T-helper 22 cell (primary cell): ENCODE results near the gene CLNS1A.
"Not testable (repeated sequence)": the region's sequence is repeated elsewhere in the genome, so short reads cannot be mapped to it uniquely, and the experiment has no call there.

Experiments used
- DNase-seq: peaks from one replicate; pipeline ENCODE4 v3.0.0-alpha.2; 2020; ENCODE audit warnings: low read depth

CLNS1A gene, protein sequence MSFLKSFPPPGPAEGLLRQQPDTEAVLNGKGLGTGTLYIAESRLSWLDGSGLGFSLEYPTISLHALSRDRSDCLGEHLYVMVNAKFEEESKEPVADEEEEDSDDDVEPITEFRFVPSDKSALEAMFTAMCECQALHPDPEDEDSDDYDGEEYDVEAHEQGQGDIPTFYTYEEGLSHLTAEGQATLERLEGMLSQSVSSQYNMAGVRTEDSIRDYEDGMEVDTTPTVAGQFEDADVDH

DNA sequence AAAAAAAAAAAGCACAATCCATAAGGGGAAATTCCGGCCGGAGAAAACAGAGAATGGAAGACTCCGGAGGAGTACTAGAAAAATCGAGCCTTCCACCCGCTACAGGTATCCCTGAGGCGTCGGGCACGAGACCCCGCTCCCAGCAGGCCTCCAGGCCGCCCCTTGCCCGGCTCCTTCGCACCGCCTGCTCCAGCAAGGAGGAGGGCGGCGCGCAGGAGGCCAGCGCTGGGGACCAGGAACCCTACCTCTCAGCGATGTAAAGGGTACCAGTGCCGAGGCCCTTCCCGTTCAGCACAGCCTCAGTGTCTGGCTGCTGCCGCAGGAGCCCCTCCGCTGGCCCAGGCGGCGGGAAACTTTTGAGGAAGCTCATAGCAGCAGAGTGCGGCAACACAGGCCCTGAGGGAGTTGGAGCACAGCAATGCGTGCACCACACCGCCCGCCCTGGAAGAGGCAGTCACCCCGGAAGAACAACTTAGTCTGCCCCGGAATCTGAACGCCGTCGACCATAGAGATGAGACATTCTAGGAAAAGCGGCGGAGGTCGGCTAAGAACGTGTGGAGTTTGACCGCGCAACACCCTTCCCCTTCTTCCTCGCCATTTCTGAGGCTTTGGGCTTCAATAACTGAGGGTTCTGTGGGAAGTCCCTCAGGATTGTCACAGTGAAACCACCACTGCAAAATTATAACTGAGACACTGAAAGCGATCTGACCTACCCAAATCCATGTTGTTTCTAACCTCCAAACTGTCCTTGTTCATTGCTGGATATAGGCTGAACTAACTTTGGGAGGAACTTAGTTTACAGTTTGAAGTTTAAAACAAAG, at the start of gene CLNS1A:
CLNS1A (minus strand) TSS at position 450 of the 821 bp plus-strand sequence; CDS start at position 370, 80 bp downstream.
- DNase-seq = peak; percentile 56

GRCh38 chr11:77687088-77687487, 49.5 kb upstream of the CLNS1A start:
- DNase-seq = no peak

- DNase-seq = no peak
Observed at GRCh38 chr11:77677138-77677537, 39.5 kb upstream of the CLNS1A start.

DNA sequence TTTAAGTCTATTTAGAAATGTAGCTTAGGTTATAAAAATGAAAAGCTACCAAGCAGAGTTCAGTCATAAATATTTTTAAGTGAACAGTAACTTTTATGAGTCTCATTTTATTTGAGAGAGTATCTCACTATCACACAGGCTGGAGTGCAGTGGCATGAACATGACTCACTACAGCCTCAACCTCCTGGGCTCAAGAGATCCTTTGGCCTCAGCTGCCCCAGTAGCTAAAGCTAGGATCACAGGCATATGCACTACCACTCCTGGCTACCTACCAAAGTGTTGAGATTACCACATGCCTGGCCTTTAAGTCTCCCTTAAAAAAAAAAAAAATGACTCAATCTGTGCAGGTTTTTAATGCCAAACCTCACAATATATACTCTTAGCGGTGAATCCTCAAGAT, 34.7 kb upstream of the CLNS1A start:
- no peak for DNase-seq

- no peak for DNase-seq
Observed at GRCh38 chr11:77669848-77670511, 32.4 kb upstream of the CLNS1A start.

DNA sequence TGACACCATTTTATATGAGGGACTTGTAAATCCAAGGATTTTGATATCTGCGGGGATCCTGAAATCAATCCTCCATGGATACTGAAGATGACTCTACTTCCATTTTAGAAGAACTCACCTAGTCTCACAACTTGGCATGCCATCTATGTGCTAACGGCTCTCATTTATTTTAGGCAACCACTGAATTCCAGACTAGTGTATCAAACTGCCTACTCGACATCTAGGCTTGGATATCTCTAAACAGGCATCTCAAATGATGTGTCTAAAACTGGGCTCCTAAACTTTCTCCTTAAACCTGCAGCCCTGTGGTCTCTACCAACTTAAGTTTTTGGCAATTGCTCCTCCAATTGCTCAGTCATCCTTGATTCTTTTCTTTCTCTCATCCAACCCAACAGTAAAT, 31.2 kb upstream of the CLNS1A start:
- no peak for DNase-seq

- no peak for DNase-seq
Observed at GRCh38 chr11:77665240-77665965, 27.8 kb upstream of the CLNS1A start.

- no peak for DNase-seq
Observed at GRCh38 chr11:77661670-77662069, 24.1 kb upstream of the CLNS1A start.

DNA sequence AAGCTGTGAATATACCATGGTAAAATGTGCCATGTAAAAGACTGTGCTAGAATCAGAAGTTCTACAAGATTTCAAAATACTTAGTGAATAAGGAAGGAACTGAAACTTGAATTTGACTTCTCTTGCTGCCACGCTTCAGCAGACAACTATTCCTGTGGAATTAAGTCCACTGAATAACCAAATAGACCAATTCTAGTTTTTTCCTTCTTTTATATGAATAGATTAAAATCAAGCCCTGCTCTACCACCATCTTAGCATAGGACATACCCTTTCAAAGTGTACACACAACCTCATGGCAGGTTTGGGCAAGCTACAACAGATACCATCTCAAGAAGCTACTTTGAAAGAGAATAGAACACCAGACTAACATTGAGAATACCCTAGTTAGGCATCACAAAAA, 23.4 kb upstream of the CLNS1A start:
- DNase-seq = no peak

DNA sequence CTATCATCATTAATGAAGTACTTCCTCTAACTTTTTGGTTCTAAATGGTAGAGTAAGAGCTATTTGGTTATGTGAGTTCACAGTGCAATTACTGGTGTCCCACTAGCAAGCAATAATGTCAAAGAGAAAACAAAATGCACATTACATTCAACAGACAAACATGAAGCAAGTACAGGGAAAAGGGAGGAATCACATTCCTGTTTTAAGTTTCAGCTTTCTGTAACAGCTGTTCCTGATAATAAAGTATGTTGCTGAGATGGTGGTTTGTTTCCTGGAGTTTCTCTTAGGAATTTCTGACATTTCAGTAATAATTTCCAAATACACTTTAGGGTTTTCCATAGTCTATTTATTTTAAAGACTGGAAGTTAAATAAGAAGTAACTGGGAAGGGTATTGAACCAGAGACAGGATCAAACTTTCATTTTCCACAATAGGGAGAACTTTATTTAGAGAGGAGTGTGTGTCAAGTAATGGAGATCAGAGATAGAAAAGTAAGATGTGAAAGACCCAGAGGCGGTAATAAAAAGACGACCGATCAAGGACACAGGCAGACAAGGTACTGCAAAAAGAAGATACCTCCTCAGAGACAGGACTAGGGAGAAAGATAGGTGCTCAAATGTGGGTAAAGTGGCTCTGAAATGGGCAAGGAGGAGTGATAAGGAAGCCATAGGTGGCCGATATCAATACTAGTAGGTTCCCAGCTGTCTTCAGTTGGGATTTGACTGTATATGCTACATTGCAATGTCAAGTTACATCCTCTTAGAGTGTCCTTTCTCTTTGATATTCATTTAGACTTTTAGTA, 20.8 kb upstream of the CLNS1A start:
- DNase-seq = no peak

GRCh38 chr11:77656362-77656761, 18.8 kb upstream of the CLNS1A start:
- no peak for DNase-seq

DNA sequence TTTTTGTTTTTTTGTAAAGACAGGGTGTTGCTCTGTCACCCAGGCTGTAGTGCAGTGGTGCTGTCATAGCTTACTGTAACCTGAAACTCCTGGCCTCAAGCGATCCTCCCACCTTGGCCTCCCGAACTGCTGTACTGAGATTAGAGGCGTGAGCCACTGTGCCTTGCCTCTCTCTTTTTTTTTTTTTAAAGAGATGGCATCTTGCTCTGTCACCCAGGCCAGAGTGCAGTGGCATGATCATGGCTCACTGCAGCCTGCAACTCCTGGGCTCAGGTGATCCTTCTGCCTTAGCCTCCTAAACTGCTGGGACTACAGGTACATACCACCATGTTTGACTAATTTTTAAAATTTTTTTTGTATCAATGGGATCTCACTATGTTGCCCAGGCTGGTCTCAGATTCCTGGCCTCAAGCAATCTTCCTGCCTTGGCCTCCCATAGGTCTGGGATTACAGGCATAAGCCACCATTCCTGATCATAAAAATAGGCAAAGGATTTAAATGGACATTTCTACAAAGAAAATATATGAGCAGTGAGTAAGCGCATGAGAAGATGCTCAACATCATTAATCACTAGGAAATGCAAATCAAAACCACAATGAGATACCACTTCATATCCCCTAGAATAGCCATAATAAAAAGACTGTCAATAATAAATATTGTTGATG, 17.3 kb upstream of the CLNS1A start:
- DNase-seq = no peak

GRCh38 chr11:77650123-77650522, 12.5 kb upstream of the CLNS1A start:
- no peak for DNase-seq

DNA sequence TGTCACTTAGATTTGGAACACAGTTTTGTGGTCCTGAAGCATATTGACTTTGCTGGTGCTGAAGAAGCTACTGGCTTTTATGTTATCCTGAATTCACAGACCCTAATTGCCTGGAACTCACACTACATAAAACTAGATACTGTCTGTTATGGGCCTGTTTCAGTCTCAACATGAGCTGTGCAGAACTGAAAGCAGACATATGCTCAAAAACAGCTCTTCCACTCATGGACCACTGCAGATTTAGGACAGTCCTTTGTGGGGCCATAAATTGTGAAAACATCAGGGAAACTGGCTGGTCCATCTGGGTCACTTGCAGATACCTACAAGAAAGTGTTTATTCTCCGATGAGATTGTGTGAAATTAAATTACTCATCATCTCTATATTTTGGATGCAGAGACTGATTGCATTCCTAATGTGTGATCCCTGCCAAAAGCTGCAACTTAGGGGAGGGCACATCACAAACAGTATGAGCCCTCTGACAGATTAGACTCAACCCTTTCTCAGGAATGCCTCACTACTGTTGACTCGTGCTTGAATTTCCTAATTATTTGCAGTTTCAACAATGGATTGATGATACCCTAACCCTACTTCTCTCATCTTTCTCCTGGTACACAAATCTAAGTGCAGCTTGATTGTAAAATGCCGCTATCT, 10.2 kb upstream of the CLNS1A start:
- no peak for DNase-seq

GRCh38 chr11:77644887-77645286, 7.3 kb upstream of the CLNS1A start:
- DNase-seq = no peak

- no peak for DNase-seq
Observed at GRCh38 chr11:77642228-77642627, 4.6 kb upstream of the CLNS1A start.

DNA sequence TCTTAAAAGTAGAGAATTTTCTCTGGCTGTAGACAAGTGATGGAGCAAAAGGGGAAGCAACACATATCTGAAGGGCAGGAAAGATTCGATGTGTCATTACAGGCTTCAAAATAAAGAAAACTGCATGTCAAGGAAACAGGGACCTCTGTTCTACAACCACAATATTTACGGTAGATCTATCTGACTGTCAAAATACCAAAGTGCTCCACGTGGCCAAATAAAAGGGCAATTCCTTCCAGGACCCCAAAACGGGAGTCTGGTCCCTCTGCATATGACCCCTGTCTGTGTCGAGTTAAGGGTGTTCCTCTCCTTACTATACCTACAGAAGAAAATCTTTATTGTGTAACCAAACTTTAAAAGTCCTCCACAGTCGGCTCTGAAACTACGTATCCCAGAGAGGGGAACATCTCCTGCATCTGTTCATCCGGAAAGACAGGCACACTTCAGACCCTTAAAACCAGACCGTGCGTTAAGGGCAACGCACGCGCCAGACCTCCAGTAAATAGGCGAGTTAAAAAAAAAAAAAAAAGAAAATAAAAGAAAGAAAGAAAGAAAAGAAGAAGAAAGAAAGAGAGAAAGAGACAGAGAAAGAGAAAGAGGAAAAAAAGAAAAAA, 756 bp downstream of the CLNS1A start:
- DNase-seq = no peak

- not testable (repeated sequence) for DNase-seq
Observed at GRCh38 chr11:77633926-77634325, 3.7 kb downstream of the CLNS1A start.

DNA sequence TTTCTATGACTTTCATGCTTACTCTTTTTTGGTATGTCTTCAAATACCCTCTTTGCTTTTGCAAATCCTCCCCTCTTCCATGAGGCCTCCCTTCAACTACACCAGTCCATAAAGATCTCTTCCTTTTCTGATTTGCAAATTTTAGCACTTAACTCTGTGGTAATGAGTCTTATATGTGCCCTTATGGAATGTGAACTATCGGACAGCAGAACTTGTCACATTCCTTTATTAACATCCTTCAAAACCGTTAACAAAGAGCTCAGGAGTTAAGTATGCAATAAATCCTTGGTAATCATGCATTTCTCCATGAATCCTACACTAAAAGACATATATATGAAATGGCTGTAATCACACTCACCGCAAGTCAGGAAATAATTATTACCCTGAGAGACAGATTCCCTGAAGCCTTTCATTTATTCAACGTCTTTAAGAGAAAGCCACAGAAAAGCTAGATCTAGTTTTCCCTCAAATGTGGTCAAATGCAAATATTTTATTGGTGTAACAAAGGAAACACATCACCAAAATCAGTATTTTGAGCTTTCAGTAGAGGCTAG, 7.4 kb downstream of the CLNS1A start:
- DNase-seq = no peak
